ENCODE results near the gene LAMB4.

GRCh38 chr7:108130261-108130660, at the start of gene LAMB4:
- TF ChIP-seq CTCF (conservative IDR thresholded peaks at IDR 0.05; ENCODE audit: low read depth, low read length), result no peak
- TF ChIP-seq SMC3 (IDR thresholded peaks at IDR 0.05; ENCODE audit: low read depth, low read length), result no peak
- TF ChIP-seq RAD21 (IDR thresholded peaks at IDR 0.05; ENCODE audit: low read length), result no peak
- TF ChIP-seq RCOR1 (IDR thresholded peaks at IDR 0.05; ENCODE audit: insufficient replicate concordance, low read length), result no peak
